ENCODE measurements around the gene SYNC.

- TF ChIP-seq CTCF (IDR thresholded peaks at IDR 0.05; ENCODE audit: low read depth, low read length, poor library complexity, severe bottlenecking) (no peak), EZH2phosphoT487 (IDR thresholded peaks at IDR 0.05; ENCODE audit: borderline replicate concordance, low read length) (no peak)
Observed at GRCh38 chr1:32652244-32652962, 50.2 kb downstream of the SYNC start.

All from DOHH2 (cell line).